HG03025 (cell line): ENCODE measurements around the gene CTDNEP1.
A peak's percentile ranks its signal among the peaks of the same experiment; 100 is the strongest.

Source experiments
- ATAC-seq: cut with Tn5 transposase; IDR thresholded peaks from one replicate; pipeline ENCODE4 v1.9.1; 2021; ENCODE audit warnings: mild to moderate bottlenecking, moderate library complexity; ENCODE audit not compliant: unreplicated experiment, low FRiP score

CTDNEP1 gene

GRCh38 chr17:7251661-7252175 is at the start of gene CTDNEP1:
TSS of gene CTDNEP1 (minus strand) at chr17:7251734. CDS start at chr17:7251296, 438 bp downstream.
- peak; percentile 75 for ATAC-seq

GRCh38 chr17:7296189-7296861 is 44.8 kb upstream of the CTDNEP1 start:
- peak; percentile 47 for ATAC-seq

- ATAC-seq: no peak
Measured at GRCh38 chr17:7295230-7296180, 44.0 kb upstream of the CTDNEP1 start.

GRCh38 chr17:7294614-7295153 is 43.1 kb upstream of the CTDNEP1 start, which contains the start of gene YBX2:
TSS of gene YBX2 (minus strand) at chr17:7294639. CDS start at chr17:7294500, 139 bp downstream.
- ATAC-seq: no peak

GRCh38 chr17:7293816-7294613 is 42.5 kb upstream of the CTDNEP1 start:
- no peak for ATAC-seq

- ATAC-seq: no peak
Measured at GRCh38 chr17:7293159-7293558, 41.6 kb upstream of the CTDNEP1 start.

- ATAC-seq: no peak
Measured at GRCh38 chr17:7292729-7293128, 41.2 kb upstream of the CTDNEP1 start.

GRCh38 chr17:7292194-7292593 is 40.7 kb upstream of the CTDNEP1 start:
- no peak for ATAC-seq

GRCh38 chr17:7290685-7291084 is 39.2 kb upstream of the CTDNEP1 start:
- ATAC-seq: no peak

GRCh38 chr17:7290166-7290565 is 38.6 kb upstream of the CTDNEP1 start:
- no peak for ATAC-seq

GRCh38 chr17:7289256-7290032 is 37.9 kb upstream of the CTDNEP1 start:
- no peak for ATAC-seq

- ATAC-seq: no peak
Measured at GRCh38 chr17:7285679-7286078, 34.1 kb upstream of the CTDNEP1 start.

- no peak for ATAC-seq
Measured at GRCh38 chr17:7284911-7285310, 33.4 kb upstream of the CTDNEP1 start.

- no peak for ATAC-seq
Measured at GRCh38 chr17:7283471-7284216, 32.1 kb upstream of the CTDNEP1 start.

- no peak for ATAC-seq
Measured at GRCh38 chr17:7282752-7283321, 31.3 kb upstream of the CTDNEP1 start.

GRCh38 chr17:7281953-7282751 is 30.6 kb upstream of the CTDNEP1 start:
- ATAC-seq: no peak

- ATAC-seq: peak; percentile 42
Measured at GRCh38 chr17:7281074-7281952, 29.8 kb upstream of the CTDNEP1 start, which contains the start of gene SLC2A4. TSS of gene SLC2A4 (plus strand) at chr17:7281718. CDS start at chr17:7281935, 217 bp downstream.
